Sciatic nerve (tissue), 2 donors: ENCODE measurements around the gene OSBPL10. TPM values are rescaled to one million over a fixed set of nuclear protein-coding genes. Genes with fewer than 3 reads are reported as not detected.

Experiments
- ATAC-seq: fragments of 200-7000 bp; cut with Tn5 transposase; one replicate; pipeline ENCODE4 v1.9.1; 2020; ENCODE audit warnings: mild to moderate bottlenecking, moderate library complexity
- DNase-seq: peaks from one replicate; pipeline ENCODE4 v3.0.0-alpha.2; 2020; ENCODE audit warnings: low spot score
- intact Hi-C: fragments of 100-400 bp; cut with DNase I; formaldehyde crosslinking; loops from one replicate; pipeline ENCODE4 v1.14.2; 2022
- total RNA-seq: library from RNA; stranded (reverse); fragmentation: NEBNext Ultra II Directional; extraction: Animal tissue kit (Norgen Biotek cat#: 25700); gene quantifications from one replicate; pipeline ENCODE4 v1.2.1, GENCODE V29; 2021
- donor health status: DM: no; HTN: no; CAD: no.
- donor health status: DM: no; HTN: no; CAD: no.

The OSBPL10 gene
- total RNA-seq, 1 donor from 2014 or later, result 27.0 TPM

DNA sequence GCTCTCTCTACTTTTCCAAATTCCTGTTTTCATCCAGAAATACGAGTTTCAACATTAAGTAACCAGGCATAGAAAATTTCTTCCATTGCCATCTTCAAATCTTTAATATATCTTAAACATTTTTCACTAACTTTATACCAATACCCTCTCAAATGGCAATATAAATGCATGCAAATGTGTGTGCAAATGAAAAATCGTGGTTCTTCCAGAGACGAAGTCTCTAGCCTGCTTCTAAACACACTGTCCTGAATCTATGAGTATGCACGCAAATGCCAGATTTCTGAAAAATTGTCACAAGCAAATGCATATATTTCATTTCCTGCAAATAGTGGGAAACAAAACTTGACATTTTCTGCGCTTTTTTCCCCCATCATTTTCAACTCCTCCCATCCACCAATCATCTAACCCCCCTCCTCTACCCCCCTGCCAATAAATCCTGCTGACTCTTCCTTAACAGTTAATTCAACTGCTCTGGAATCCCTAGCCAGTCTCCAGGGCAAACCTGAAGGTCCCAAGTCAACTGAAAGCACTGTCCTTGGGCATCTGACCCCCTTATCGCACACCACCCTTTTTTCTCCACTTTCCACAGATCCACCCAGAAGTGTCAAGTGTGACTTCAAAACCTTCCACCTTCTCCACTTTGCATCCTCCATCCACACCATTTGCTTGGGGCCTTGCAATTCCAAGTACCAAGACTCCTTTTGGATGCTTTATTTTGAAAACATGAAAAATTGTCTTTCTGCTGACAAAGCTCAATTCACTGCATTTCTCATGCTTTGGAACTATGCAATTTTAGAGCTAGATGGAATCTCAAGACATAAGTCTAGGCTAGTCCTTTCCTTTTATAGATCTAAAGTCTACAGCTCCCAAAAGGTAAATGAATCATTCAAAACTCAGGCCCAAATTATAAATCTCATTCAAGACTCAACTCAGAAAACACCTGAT lies 144.7 kb downstream of the OSBPL10 start:
- DNase-seq (no peak), ATAC-seq (no peak)
- intact Hi-C loops, result no loop called here

DNA sequence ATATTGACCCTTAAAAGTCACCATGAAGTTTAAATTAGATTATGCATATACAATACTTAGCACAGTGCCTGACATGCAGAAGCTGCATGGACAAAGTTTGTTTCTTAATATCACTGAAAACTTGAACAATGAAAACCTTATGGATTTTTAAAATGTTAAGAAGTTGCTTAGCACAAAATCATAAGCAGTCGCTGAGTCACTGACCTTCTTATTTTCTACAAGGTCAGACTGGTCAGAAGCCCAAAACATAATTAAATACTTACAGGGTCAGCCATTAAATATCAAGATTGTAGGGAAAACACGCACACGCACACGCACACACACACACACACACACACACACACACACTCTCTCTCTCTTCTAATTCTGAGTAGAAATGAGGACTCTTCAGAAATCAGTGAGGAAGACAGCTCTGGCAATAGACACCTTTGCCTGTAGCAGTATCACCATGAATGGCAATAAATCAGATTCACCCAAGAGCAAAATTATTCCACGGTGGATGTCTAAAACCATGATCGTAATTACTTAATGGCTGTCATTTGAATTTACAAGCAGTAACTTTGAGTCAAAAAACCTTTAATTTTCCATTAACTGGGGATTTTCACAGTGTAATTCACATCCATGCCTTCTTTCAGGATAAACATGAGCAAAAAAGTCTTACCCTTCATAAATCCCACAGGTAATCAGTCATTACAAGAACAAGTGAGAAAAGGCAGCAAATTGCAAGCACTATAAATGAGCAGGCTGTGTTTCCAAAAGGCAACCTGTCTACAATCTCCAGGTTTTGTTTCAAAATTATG lies 147.5 kb downstream of the OSBPL10 start:
- intact Hi-C loops, result no loop called here
- DNase-seq (no peak), ATAC-seq (no peak)

DNA sequence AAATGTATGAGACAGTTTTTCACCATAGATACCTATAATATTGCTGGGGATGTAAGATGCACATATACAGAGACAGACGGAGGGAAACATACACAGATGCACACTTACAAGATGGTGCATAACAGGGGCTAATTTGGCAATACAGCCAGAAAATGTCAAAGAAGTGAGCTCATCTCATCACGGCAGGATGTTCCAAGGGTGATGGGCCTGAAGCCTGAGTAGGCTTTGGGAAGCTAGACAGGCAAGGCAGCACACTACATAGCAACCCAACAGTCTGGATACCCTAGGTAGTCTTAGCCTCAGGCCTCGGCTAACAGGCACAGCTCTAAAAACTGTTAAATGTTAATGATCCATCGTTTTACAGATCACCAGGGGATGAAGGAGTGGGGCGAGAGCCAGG lies 148.5 kb downstream of the OSBPL10 start:
- intact Hi-C loops, result no loop called here
- no peak for DNase-seq
- no peak for ATAC-seq

DNA sequence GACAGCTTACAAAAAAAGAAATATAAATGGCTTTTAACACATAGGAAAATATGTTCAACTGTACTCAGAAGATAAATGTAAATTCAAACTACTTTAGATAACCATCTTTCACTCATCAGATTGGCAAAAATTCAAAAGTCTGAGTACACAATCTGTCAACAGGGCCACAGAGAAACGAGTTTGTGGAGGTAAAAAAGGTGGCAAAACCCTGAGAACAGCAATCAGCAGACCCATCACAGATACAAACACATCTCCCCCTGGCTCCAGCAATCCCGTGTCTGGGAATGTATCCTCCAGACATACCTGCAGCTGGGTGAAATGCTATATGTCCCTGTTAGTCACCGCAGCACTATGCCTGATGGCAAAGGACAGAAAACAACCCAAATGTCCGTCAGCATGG lies 149.5 kb downstream of the OSBPL10 start:
- no peak for DNase-seq
- ATAC-seq, result no peak
- intact Hi-C loops, result no loop called here

DNA sequence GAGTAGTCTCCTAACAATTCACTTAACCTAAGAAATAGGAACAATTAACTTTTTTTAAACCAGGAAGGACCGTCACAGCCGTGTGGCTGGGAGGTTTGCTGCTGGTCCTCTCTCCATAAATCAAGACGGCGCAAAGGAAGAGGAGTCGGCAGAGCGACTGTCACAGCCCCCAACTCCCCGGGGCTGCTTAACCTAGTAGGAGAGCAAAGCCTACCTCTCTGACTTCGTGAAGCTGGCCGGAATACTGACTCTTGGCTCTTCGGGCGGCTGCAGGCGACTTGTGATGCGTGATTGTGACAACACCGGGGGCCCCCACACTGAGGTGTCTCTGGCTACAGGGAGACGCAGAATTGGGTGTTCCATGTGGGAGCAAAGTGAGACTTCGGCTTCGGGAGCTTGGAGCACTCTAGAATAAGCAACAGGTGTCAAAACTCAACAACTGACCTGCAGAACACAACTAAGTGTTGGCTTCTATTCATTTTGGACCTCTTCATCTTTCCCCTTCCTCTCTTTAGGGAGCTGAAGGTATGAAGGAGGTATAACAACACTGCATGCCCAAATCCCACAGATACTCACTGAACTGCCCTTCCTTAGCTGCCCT lies 151.1 kb downstream of the OSBPL10 start:
- DNase-seq (no peak), ATAC-seq (no peak)
- intact Hi-C loops, result no loop called here

DNA sequence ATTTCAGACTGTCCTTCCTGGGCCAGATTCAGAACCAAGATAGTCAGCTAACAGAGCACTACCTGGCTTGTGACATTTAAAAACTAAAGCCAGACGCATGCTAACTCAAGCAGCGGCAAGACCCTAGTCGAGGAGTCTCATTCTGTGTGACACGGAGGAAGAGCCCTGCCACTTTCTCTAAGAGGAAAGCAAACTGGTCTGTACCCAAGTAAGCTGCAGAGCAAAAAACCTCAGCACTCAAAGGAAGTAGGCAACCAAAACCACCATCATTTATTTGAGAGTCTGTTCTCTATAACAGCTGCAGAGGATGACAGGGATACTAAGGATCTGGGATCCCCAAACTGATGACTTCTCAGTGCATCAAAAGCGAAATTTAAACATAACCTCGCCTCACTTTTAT lies 152.1 kb downstream of the OSBPL10 start:
- ATAC-seq, result no peak
- intact Hi-C loops, result no loop called here
- no peak for DNase-seq

DNA sequence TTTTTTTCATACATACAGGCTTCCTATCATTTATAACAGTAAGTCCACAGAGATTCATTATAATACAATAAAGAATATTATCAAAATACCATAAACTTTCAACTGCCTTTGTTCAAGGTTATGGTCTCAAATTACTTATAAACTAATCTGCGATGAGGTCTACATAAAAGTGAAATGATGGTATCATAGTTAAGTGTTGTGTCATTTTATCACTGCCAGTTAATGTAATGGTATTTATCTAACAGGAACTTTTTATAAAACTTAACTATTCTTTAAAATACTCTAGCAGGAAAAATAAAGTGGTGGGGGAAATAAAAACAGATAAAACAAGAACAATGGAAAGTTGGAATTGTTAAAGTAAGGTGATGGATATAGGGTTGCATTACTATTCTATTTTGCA lies 153.1 kb downstream of the OSBPL10 start:
- DNase-seq (no peak), ATAC-seq (no peak)
- intact Hi-C loops, result no loop called here

DNA sequence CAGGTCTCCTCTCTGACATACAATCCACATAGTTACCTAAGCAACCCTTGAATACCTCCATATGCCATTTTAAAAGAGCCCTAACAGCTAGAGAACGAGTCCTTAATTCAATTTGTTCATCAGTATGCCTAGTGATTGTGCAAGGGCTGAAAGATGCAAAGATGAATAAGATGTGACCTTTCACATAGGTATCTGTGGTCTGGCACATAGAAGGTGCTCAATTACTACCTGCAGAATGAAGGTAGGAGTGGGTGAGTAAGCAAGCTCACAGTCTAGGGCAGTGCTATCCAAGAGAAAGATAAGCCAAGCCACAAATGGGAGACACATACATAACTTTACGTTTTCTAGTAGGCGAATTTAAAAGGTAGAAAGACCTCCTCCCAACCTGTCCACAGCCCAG lies 157.9 kb downstream of the OSBPL10 start:
- intact Hi-C loops, result no loop called here
- ATAC-seq, result no peak
- no peak for DNase-seq

DNA sequence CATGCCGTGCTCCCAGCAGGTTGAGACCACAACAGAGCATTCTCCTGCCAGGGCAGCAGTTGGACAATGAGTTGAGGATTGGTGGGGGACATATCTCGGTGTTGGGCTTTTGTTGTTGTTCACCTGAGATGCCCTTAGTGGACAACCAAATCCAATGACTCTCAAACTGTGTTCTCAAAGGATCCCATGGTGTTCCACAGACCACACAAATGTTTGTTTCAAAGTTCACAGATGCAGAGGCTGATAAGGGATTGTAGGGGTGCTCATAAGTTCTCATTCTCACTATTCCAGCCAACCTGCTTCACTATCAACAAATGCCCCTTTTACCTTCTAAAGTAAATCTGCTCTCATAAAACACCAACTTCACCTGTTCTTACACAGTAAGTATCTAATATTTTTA lies 159.9 kb downstream of the OSBPL10 start:
- intact Hi-C loops, result no loop called here
- ATAC-seq (no peak), DNase-seq (no peak)

DNA sequence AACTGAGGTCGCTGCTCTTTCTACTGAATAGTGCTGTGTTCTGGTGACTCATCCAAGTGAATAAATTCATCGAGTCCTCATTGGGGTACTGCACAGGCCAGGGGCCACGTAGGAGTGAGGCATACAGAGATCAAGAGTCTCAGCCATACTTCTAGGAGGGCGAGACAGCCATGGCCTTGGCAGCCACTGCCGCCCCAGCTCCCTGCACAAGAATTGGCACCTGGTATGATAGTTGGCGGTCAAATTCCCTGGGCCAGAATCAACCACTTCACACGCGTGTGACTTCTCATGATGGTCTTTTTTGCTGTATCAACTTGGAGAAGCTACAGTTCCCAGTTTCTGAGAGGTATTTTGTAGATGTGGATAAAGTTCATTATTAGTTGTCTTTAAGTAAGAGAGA lies 161.6 kb downstream of the OSBPL10 start:
- DNase-seq (no peak), ATAC-seq (no peak)
- intact Hi-C loops, result no loop called here

DNA sequence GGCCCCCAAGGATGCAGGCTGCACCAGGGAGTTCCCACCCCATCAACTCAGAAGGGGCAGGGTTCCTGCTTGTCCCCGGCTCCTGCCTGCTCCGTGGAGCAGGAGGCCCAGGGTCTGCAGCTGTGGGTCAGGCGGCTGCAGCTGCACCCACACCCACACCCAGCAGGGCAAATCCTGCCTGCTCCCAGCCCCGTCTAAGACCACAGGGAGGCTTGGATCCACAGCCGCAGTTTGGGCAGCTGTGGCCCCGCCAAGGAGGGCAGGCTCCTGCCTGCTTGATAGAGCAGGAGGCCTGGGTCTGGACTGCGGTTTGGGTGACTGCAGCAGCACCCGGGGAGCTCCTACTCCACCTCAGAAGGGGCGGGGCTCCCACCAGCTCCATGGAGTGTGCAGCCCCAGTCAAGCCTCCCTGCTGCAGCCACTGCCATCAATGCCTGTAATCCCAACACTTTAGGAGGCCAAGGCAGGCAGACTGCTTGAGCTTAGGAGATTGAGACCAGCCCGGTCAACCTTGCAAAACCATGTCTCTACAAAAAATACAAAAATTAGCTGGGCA lies 163.6 kb downstream of the OSBPL10 start:
- intact Hi-C loops, result no loop called here
- DNase-seq (no peak), ATAC-seq (no peak)

DNA sequence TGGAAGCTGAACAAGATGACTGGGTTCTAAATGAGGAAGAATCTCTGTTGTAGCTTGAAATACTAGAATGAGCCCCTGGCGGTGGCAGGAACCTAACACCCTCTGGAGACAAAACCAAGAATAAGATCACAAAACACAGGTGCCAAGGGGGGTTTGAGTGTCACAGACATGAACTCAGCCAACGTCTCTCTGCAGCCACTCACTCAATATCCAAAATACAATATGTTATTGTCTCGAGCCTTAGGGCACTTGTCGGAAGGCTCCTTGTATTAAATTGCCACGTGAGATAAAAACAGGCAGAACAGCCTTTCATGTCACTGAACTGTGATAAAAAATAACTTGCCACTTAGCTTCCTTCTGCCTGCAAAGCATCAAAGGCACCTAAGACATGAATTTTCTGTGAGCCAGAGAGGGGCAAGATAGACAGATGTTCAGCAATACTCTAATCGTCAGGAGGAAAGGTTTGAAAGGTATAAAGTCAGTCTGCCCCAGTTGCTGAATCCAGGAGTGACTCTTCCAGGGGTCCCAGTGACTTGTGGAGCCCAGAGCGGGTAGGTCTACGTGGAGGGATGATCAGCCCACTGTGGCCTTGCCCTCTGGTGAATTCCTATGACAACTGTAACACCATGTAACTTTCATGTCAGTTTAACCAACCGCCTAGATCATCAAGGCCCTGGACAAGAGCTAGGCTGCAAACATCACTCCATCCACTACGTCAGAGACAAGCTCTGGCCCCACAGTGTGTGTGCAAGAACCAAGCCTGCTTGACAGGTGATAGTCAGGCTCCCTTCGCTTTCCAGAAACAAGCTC lies 165.2 kb downstream of the OSBPL10 start:
- intact Hi-C loops, result no loop called here
- ATAC-seq (no peak), DNase-seq (no peak)

DNA sequence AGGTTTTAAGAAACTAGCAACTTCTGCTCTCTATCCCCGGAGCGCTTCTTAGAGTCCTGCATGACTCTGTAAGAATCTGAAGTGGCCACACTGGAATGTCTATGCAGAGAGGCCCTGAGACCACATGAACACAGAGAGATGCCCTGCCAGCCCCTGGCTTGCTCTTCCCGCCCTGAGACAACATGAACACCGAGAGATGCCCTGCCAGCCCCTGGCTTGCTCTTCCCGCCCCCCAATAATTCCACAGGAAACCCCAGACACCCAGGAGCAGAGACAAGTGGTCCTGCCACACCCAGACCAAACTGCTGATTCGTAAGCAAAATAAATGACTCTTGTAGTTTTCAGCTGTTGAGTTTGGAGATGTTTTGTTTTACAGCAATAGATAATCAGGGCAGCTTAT lies 166.1 kb downstream of the OSBPL10 start:
- intact Hi-C loops, result no loop called here
- ATAC-seq, result no peak
- DNase-seq, result no peak

DNA sequence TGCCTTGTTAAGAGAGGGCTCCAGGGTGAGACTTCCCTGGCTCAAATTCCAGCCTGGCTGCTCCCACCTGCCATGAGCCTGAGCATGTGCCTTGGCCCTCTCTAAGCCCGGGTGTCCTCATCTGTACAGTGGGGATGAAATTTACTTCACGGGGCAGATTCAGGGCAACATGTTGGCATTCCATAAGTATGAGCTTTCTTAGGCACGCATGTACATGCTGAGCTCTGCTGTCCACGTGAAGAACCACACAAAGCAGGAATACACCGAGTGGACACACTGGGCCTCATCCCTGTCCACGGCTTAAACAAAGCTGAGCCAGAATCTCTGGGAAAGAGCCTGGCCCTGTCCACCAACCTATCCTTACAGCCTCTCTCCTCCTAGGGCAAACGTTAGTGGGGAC lies 167.4 kb downstream of the OSBPL10 start:
- ATAC-seq (no peak), DNase-seq (no peak)
- intact Hi-C loops, result no loop called here

DNA sequence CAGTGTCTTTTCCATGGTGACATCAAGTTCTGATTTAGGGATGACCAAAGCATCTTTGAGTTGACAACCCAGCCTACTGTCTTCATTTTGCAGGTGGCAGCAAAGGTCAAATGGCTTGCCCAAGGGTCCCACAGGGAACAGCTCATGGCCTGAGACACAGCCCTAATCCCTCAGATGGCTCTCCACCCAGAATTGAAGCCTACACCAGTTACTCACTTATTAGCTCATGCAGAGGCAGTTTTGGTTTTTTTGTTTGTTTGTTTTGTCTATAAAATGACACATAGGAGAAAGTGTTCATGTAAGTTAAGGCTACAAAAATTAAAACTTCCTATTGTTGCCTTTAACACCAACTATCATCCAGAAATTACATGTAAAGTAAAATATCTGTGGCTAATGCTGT lies 167.9 kb downstream of the OSBPL10 start:
- ATAC-seq (no peak), DNase-seq (no peak)
- intact Hi-C loops, result no loop called here

DNA sequence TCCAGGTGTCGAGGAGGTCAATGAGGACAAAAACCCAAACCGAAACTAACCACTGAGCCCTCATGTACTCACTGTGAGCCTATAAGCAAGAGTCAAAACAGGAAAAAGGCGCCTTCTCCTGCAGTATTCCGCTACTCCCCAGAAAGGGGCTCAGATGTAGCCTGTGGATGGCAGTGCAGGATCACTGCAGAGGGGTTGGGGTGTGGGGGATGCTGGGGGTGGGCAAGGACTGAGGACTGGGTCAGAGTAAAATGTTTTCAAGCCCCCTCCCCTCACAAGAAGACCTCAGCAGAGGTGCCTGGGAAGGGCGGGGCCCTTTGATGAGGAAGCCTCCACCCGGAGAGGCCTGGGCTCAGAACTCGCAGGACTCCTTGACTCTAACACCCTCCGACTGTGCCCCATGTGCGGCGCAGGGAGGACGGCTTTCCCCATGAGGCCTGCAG lies 170.1 kb downstream of the OSBPL10 start:
- no peak for DNase-seq
- ATAC-seq, result no peak
- intact Hi-C loops, result no loop called here

DNA sequence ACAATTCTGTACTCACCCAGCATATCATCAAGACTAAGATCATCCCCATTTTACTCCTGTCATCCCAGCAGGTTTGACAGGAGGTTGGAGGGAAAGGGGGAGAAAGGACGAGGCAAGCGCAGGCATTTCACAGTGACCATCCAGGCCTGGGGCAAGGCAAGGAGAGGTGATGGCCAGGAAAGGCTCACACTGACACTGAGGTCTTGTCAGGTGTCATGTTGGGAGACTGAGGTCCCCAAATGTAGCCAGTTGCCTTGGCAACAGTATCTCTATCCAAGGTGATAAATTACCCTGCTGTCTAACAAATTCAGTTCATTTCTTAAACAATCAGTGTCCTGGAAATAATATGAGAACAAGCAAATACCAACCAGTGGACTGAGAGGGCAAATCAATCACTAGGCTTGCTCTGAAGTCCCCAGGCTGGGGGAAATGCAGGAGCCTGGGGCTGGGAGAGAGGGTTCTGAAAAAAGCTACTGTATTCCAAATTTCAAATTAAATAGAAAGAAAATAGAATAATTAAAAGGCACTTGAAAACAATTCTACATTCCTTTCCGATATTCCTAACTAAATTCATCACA lies 172.8 kb downstream of the OSBPL10 start:
- ATAC-seq, result no peak
- no peak for DNase-seq
- intact Hi-C loops, result no loop called here

DNA sequence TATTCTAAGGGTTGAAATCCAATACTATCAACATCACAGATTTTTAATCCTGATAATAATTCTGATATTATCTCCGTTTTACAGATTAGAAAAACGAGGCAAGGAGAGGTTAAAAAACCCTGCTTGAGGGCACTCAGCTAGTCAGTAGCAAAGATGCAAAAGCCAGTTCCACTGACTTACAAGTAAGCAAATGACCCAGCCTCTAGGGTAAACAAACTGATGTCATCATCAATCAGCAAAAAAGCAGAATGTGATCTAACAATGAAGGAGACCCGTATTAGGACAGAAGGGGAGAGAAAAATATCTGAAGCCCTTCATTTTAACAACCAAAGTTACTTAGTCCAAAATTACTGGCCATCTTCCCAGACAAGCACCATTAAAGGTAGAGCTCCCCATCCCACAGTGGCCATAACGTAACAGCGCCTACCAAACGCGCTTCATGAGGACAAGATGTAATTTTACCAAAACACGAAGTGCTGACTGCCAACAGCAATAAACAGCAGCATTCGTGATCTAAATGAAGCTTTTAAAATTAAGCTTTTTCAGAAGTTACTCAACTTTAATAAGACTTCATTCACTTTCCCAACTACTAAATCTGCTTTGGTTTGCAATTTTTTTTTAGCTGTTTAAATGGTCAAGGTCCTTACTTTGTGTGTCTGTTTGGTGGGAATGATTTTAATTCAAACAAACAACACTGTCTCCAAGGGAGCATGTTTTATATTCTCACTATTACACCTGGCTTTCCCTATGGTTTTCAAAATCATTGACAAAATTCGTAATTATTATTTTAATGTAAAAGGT lies 176.6 kb downstream of the OSBPL10 start:
- ATAC-seq (peak; percentile 80), DNase-seq (no peak)
- intact Hi-C loops, result no loop called here
